ENCODE measurements around the gene TELO2.
A peak's percentile ranks its signal among the peaks of the same experiment; 100 is the strongest.
"Not testable (repeated sequence)": the region's sequence is repeated elsewhere in the genome, so short reads cannot be mapped to it uniquely, and the experiment has no call there.

TELO2 gene

DNA sequence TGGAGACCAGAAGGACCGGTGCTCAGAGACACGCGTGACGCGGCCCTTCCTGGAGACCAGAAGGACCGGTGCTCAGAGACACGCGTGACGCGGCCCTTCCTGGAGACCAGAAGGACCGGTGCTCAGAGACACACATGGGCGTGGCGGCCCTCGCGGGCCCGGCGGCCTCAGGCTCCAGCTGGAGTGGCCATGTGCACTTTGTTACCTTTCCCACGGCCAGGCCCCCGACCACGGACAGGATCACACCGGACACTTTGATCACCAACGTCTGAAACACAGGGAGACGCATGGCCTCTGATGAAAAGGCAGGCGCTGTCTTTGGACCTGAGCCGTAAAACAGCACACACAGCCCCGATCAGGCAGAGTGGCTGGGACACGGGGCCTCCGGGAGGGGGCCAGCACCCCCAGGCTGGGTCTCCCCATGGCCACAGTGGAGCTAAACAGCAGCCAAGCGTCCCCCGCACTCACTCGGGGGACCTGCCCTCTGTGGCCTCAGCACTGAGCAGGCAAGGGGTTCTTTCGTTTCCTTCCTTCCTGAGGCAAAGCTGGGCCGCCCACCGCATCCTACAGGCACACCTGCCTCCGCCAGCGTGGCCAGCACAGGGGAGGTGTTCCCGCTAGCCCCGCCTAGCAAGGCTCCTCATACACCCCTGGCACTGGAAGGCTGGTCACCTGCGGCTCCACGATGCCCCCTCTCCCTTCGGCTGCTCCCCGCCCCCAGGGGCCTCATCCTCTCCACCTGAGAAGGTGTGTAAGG, 35.5 kb upstream of the TELO2 start:
- no peak for DNase-seq (ENCODE audit: low read depth)

DNA sequence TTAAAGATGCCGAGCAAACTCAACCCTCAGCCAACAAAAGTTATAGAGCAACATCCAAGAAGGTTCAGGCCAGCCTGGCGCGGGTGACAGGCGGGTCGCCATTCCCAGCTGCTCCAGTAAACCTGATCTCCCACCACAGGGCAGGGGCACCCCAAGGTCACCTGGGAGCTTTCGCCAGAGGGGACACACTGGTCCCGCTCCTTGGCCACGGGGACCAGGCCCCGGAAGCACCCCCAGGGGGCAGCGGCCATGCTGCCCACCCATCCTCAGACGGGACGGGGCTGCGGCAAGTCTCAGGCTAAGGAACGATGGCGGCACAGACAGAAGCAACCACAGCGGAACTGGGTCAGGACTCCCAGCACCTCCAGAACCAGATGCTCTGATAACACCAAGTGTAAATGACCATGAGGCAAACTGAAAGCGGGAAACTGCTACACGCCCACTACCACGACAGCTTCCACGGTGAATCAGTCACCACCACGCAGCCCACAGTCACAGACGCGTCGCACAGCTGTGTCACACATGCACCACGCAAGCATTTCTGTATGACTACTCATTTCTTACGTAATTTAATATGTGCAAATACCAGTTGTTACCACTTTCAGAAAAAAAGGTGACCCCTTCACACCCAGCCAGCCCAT, 34.7 kb upstream of the TELO2 start:
- DNase-seq (ENCODE audit: low read depth), result no peak

DNA sequence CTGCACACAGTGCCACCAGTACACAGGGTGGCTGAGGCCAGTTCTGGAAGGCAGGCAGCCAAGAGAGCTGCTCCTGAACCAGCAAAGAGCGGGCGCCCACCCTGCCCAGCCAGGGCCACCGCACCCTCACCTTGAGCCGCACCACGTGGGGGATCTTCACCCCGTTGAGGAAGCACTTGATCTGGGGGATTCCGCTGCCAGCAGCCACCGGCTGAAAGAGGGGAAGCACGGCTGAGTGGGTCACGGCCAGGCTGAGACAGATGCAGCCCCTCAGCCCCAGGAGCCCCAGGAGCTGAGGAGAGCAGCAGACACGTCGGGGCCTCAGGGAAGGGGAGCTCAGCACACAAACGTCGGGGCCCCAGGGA, 34.2 kb upstream of the TELO2 start:
- no peak for DNase-seq (ENCODE audit: low read depth)

DNA sequence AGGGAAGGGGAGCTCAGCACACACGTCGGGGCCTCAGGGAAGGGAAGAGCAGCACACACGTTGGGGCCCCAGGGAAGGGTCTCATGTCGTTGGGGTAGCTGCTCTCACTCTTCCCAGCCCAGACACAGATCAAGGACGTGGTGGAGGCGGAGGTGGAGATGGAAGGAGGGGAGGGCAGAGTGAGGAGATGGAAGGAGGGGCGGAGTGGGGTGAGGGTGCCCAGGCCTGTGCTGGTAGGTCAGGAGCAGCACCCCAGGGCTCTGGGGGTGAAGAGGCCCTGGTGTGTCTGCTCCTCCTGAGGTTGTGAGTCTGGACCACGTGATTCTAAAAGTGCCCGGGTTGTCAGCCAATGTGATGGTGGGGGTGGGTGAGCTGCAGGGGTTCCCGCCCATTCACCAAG, 33.2 kb upstream of the TELO2 start:
- DNase-seq (ENCODE audit: low read depth), result no peak

- DNase-seq (ENCODE audit: low read depth), result no peak
Observed at GRCh38 chr16:1460602-1461138, 32.5 kb upstream of the TELO2 start.

DNA sequence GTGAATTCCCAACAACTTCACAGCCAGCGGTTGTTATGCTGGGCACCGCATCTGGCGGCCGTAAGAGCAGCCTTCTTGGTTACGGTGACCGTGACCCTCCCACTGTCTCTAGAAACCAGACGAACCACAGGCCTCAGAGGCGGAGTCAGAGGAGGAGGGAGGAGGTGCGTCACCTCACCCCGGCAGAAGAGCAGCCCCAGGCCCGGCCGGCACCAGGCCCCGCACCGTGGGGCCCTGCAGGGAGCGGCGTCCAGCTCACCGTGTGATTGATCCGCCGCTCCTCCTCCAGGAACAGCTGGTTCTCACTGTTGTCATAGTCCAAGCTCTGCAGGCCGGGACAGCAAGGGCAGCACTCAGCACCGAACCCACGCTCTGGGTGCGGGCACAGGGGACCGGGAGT, 32.0 kb upstream of the TELO2 start:
- no peak for DNase-seq (ENCODE audit: low read depth)

DNA sequence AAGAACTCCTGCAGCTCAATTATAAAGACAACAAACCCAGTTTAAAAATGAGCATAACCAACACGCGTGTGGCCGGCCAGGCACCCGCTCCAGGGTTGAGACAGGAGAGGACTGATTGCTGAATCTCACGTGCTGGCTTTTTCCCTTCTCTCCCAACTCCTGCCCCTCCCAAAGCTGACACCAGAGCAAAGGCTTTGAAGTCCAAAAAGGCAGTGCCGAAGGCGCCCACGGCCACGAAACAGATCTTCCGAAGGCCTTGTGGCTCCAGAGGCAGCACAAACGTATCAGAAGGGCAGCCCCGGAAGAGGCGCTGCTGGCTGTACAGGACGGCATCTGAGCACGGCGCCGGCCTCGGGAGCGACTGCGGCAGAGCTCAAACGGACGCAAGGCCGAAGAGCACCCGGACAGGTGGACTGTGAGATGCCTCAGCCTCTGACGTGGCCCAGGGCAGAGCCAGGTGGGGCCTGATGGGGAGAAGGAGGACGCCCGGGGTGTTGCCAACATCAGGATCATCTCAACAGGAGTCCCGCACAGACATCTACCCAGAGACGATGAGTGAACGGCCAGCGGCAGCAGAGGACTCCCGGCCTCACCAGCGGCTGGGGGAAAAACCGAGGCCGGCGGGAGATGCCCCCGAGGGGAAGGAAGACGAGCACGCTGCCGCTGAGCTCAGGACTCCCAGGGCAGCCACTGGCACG, 28.8 kb upstream of the TELO2 start:
- DNase-seq (ENCODE audit: low read depth), result no peak

GRCh38 chr16:1464894-1465566, 28.1 kb upstream of the TELO2 start:
- no peak for DNase-seq (ENCODE audit: low read depth)

DNA sequence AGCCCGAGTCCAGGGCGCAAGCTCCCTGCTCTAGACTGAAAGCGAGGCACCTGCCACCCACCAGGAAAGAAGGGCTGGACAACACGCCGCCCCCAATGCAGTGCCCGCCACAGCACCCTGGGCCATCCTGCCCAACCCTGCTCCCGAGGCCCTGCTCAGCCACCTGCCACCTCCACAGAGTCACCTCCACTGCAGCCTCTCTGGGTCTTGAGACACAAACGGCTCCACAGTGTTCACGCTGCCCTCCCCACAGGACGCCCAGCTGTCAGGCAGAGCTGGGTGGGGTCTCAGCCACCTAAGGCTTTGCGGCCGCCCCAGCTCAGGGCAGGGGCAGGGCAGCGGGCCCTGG, 27.6 kb upstream of the TELO2 start:
- no peak for DNase-seq (ENCODE audit: low read depth)

- no peak for DNase-seq (ENCODE audit: low read depth)
Observed at GRCh38 chr16:1466054-1466453, 27.1 kb upstream of the TELO2 start.

DNA sequence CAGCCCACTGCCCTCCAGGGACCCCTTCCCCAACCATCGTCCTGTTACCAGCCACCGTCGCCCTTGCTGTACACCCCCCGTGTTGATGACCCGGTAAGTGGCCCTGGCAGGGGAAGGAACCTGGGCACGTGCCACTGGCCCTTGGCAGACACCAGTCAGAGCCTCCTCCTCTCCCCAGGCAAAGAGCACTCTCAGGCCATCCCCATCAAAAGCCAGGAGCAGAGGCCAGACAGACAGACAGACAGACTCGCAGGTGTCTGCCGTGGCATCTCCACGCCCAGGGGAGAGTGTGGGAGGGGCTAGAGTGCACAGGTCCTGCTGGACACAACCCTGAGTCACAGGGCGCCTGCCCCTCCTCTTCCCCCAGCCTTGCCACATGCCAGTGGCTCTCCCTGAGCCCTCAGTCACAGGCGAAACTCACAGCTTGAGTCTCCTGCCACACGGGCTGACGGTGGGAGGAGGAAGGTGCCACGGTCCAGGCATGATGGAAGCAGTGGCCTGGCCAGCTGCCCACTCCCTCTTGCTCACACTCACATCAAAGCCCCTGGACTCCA, 26.1 kb upstream of the TELO2 start:
- no peak for DNase-seq (ENCODE audit: low read depth)

- no peak for DNase-seq (ENCODE audit: low read depth)
Observed at GRCh38 chr16:1468426-1468810, 24.7 kb upstream of the TELO2 start.

DNA sequence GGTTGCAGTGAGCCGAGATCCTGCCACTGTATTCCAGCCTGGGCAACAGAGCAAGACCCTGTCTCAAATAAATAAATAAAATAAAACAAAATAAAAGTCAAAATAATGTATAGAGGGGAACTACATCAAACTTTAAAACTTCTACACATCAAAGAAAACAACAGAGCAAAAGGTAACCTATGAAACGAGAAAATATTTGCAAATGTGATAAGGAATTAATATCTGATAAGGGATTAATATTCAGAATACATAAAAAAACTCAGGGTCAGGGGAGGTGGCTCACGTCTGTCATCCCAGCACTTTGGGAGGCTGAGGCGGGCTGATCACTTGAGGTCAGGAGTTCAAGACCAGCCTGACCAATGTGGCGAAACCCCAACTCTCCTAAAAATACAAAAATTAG, 24.0 kb upstream of the TELO2 start:
- not testable (repeated sequence) for DNase-seq (ENCODE audit: low read depth)

GRCh38 chr16:1469693-1470201, 23.4 kb upstream of the TELO2 start:
- DNase-seq (ENCODE audit: low read depth), result no peak

DNA sequence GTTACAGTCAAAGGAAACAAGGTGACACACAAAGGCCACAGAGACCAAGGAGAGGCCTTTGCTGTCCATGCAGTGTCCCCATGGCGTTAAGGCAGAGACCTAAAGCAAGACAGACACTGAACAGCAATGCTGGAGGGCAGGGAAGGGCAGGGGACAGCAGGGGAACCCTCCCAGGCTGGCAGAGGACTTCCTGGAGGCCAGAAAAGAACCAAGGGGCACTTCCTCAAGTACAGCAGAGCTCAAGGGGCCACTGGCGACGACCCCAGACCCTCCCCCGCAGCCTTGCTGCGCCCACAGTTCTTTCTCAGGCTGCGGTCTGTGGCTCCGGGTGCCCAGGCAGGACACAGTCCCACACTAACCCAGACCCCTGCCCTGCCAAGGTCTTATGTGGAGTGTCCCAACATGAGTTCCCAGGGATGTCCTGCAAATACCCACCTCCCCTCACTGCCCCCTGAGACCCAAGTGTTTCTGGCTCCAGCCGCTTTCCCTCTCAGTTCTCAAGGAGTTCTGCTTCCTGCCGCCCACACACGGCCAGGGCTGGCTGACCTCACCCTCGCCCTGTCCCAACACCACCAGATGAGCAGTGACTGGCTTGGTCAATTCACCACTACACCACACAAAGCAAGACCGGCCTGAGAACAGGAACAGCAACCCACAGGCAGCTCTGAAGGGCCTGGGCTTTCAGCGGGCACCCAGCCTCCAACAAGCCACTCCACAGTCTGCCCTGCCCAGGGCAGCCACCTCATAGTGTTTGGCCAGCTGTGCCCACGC, 22.5 kb upstream of the TELO2 start:
- DNase-seq (ENCODE audit: low read depth), result no peak

GRCh38 chr16:1471569-1472194, 21.5 kb upstream of the TELO2 start:
- no peak for DNase-seq (ENCODE audit: low read depth)

DNA sequence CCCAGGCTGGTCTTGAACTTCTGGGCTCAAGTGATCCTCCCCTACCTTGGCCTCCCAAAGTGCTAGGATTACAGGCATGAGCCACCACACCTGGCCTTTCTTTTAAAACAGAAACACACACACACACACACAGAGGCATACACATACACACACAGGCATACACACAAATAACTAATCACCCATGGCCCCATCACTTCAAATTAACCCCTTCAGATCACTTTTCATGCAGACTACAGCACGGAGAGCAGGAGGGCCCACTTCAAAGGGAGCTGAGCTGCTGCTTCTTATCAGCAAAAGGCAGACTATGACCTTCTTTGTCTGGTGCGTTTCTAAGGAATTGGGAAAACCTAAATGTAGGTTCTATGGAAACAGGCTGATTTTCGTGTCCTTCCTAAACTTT, 20.2 kb upstream of the TELO2 start:
- no peak for DNase-seq (ENCODE audit: low read depth)

DNA sequence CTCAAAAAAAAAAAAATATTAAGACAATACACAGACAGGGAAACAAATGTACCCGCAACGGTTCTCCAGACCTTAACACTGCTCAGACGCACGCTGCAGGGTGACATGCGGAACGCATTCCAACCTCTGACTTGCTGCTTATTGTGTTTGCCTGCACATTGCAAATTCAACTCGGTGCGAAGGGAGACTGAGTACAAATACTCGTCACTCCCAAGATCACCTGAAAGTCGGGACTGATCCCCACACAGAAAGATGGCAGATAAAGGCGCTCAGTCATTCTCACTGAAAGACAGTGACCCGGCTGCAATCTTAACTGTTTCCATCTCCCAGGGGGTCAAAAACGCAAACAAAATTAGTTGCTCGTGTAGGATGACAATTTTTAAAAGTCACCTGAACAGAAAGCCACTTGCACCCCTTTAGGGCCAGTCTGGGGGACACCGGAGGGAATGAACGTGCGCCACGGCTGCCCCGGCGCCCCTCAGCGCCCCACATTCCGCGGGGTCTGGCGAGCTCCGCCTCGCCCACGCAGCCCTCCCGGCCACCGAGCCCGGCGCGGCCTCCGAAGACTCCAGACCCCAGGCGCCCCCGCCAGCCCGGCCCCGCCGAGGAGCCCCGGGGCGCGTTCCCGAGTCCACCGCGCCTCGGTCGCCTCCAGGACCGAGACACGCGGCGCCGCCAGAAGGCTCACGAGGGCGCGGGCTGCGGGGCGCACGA, 18.9 kb upstream of the TELO2 start:
- DNase-seq (ENCODE audit: low read depth), result no peak

DNA sequence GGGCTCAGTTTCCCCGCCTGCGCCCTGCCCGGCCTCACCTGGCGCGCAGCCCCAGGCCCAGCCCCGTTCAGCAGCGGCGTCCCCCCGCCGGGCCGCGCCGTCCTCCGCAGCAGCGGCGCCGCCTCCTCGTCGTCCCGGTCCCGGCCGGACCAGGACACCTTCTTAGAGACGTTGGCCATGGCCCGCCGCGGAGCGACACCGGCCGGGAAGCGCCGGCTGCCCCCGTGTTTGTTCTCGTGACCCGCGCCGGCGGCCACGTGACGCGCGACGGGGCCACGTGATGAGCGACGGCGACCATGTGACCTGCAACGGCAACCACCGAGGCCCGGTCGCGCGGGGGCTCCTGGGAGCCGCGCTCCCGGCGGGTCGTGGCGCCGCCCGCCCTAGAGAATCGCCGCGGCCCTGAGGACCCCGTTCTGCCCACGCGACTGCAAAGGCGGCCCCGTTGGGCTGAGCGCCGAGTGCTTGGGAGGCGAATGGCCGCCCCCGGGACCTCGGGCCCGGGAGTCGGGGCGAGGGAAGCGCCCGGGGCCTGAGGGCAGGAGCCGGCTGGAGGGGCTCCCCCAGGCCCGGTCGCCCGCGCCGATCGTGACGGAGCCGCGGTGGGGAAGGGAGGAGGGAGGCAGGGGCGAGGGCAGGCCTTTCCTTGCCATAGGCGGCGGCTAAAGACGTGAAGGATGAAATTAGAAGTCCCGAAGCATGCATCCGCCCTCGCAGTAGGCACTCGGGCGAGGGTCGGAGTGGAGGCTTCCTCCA, 18.2 kb upstream of the TELO2 start, which contains the start of gene CLCN7:
CLCN7 (minus strand) TSS at position 233 of the 756 bp plus-strand sequence; CDS start at position 179, 54 bp downstream.
- DNase-seq (ENCODE audit: low read depth), result peak; percentile 70

Measured in stromal cell of bone marrow (primary cell).